IMR-90 (cell line): Measurements from ENCODE around the gene NR2F1. TPM values are rescaled to one million over a fixed set of nuclear protein-coding genes. Genes with fewer than 3 reads are reported as not detected.
A peak's percentile ranks its signal among the peaks of the same experiment; 100 is the strongest.

Source experiments
- ATAC-seq: fragments of 200-7000 bp; cut with Tn5 transposase; 2 replicates; pipeline ENCODE4 v1.9.1; 2020; ENCODE audit warnings: low read depth, mild to moderate bottlenecking, moderate library complexity
- BruUV-seq: library from RNA; stranded (reverse); fragments of 400-500 nt; replicated peaks from 2 replicates; lab custom pipeline; 2021; lab: Mats Ljungman, UMichigan
- CTCF ChIA-PET: fragments of 300-600 bp; formaldehyde crosslinking; extraction: SDS; loops from one replicate; lab custom pipeline; 2021; ENCODE audit warnings: antibody characterized with exemption; lab: Yijun Ruan, JAX
- POLR2A ChIA-PET: fragments of 300-600 bp; sonication (Branson Sonifier 250); formaldehyde crosslinking; loops from one replicate; lab custom pipeline; 2022; ENCODE audit warnings: antibody characterized with exemption; ENCODE audit not compliant: unreplicated experiment; lab: Charles Lee
- DNase-seq: peaks from one replicate; pipeline ENCODE4 v3.0.0; 2013
- H2AFZ ChIP-seq: replicated peaks from 2 replicates; pipeline ENCODE3; 2013; ENCODE audit warnings: low read length, mild to moderate bottlenecking; ENCODE audit not compliant: poor library complexity
- H2AK5ac ChIP-seq: 2 replicates; pipeline ENCODE4 v1.6.1; 2013; ENCODE audit warnings: low read depth, low read length, inconsistent platforms
- H2AK9ac ChIP-seq: replicated peaks from 2 replicates; pipeline ENCODE3; 2013; ENCODE audit warnings: mild to moderate bottlenecking, low read depth, low read length, moderate library complexity; ENCODE audit not compliant: poor library complexity
- H2BK120ac ChIP-seq: 2 replicates; pipeline ENCODE4 v1.6.1; 2013; ENCODE audit warnings: low read depth, low read length, inconsistent platforms
- H2BK15ac ChIP-seq: 3 replicates; pipeline ENCODE4 v1.6.1; 2013; ENCODE audit warnings: low read depth, low read length, inconsistent platforms
- H2BK20ac ChIP-seq: 2 replicates; pipeline ENCODE4 v1.6.1; 2013; ENCODE audit warnings: low read depth, mild to moderate bottlenecking, inconsistent platforms, low read length, moderate library complexity
- H2BK5ac ChIP-seq: 2 replicates; pipeline ENCODE4 v1.6.1; 2013; ENCODE audit warnings: mild to moderate bottlenecking, low read depth, low read length, inconsistent platforms; ENCODE audit not compliant: poor library complexity, severe bottlenecking
- H3K14ac ChIP-seq: replicated peaks from 2 replicates; pipeline ENCODE4 v1.6.1; 2013; ENCODE audit warnings: low read depth, low read length, inconsistent platforms
- H3K18ac ChIP-seq: 2 replicates; pipeline ENCODE4 v1.6.1; 2013; ENCODE audit warnings: low read depth, low read length, control low read depth
- H3K23ac ChIP-seq: 2 replicates; pipeline ENCODE4 v1.6.1; 2013; ENCODE audit warnings: low read depth, low read length, inconsistent platforms
- H3K27ac ChIP-seq: 2 replicates; pipeline ENCODE4 v1.5.1; 2013; ENCODE audit warnings: mild to moderate bottlenecking, control low read depth, low read length; ENCODE audit not compliant: insufficient read depth
- H3K27me3 ChIP-seq: 2 replicates; pipeline ENCODE4 v1.6.1; 2013; ENCODE audit warnings: low read length; ENCODE audit not compliant: control insufficient read depth, insufficient read depth
- H3K36me3 ChIP-seq: 2 replicates; pipeline ENCODE4 v1.6.1; 2013; ENCODE audit warnings: low read length, mixed read lengths; ENCODE audit not compliant: control insufficient read depth, insufficient read depth
- H3K4ac ChIP-seq: 2 replicates; pipeline ENCODE4 v1.6.1; 2013; ENCODE audit warnings: low read depth, low read length, inconsistent platforms
- H3K4me1 ChIP-seq: 2 replicates; pipeline ENCODE4 v1.6.1; 2013; ENCODE audit warnings: low read length, mixed read lengths; ENCODE audit not compliant: control insufficient read depth, insufficient read depth
- H3K4me2 ChIP-seq: 2 replicates; pipeline ENCODE4 v1.6.1; 2013; ENCODE audit warnings: low read depth, mild to moderate bottlenecking, control low read depth, low read length, moderate library complexity
- H3K4me3 ChIP-seq: 2 replicates; pipeline ENCODE4 v1.5.1; 2013; ENCODE audit warnings: low read depth, mild to moderate bottlenecking, control low read depth, low read length, moderate library complexity; ENCODE audit not compliant: insufficient read depth
- H3K56ac ChIP-seq: 2 replicates; pipeline ENCODE4 v1.6.1; 2013; ENCODE audit warnings: low read length, inconsistent platforms; ENCODE audit not compliant: insufficient read depth; ENCODE audit errors: extremely low read depth
- H3K79me1 ChIP-seq, 2 experiments: 2 replicates each; pipeline ENCODE4 v1.6.1; 2013; ENCODE audit warnings: low read length in 2 of 2, inconsistent platforms in 1 of 2, low read depth in 1 of 2
- H3K9ac ChIP-seq: 2 replicates; pipeline ENCODE4 v1.6.1; 2013; ENCODE audit warnings: low read depth, low read length, control low read depth
- H3K9me1 ChIP-seq: 2 replicates; pipeline ENCODE4 v1.6.1; 2013; ENCODE audit warnings: low read length, inconsistent platforms; ENCODE audit not compliant: insufficient read depth
- H3K9me3 ChIP-seq: 2 replicates; pipeline ENCODE4 v1.6.1; 2013; ENCODE audit warnings: low read length; ENCODE audit not compliant: control insufficient read depth, insufficient read depth
- H4K20me1 ChIP-seq: 2 replicates; pipeline ENCODE4 v1.6.1; 2013; ENCODE audit warnings: low read length, inconsistent platforms; ENCODE audit not compliant: insufficient read depth
- H4K5ac ChIP-seq: 2 replicates; pipeline ENCODE4 v1.6.1; 2013; ENCODE audit warnings: mild to moderate bottlenecking, low read depth, low read length, control low read depth
- H4K8ac ChIP-seq, 2 experiments: 2 replicates each; pipeline ENCODE4 v1.6.1; 2013; ENCODE audit warnings: low read depth in 2 of 2, low read length in 2 of 2, control low read depth in 1 of 2, inconsistent platforms in 1 of 2
- H4K91ac ChIP-seq: 2 replicates; pipeline ENCODE4 v1.6.1; 2013; ENCODE audit warnings: low read depth, low read length, inconsistent platforms; ENCODE audit not compliant: insufficient read depth
- FOS ChIP-seq: fragments of 150-350 bp; IDR thresholded peaks from 2 replicates; pipeline ENCODE4 v1.6.1; 2016; ENCODE audit warnings: low read depth, low read length
- MAFK ChIP-seq: IDR thresholded peaks from 2 replicates; pipeline ENCODE4 v1.6.1; 2012; ENCODE audit warnings: low read depth, low read length, improper control_type of control experiment
- RAD21 ChIP-seq: IDR thresholded peaks from 2 replicates; pipeline ENCODE4 v1.6.1; 2012; ENCODE audit warnings: low read length, improper control_type of control experiment
- RFX5 ChIP-seq: IDR thresholded peaks from 2 replicates; pipeline ENCODE4 v1.8.0; 2012; ENCODE audit warnings: low read depth, mild to moderate bottlenecking, low read length, moderate library complexity
- WGBS, 2 experiments: methylation state at CpG; one replicate each; pipeline versions ENCODE4 v1.1.5 to v1.1.7; 2013; ENCODE audit warnings: missing lambda C conversion rate in 2 of 2; ENCODE audit not compliant: insufficient read length in 1 of 2; ENCODE audit errors: extremely low coverage in 2 of 2; 5-methylcytosine and 5-hydroxymethylcytosine counted together
- dilution Hi-C: fragments of 300-500 bp; cut with HindIII; formaldehyde crosslinking; loops from one replicate; pipeline ENCODE4 v1.14.3; 2018; ENCODE audit warnings: low sequenced_read_pairs; ENCODE audit not compliant: unreplicated experiment
- in situ Hi-C: fragments of 300-500 bp; cut with MboI; formaldehyde crosslinking; loops from 3 replicates; pipeline ENCODE4 v1.14.3; 2019; ENCODE audit warnings: low sequenced_read_pairs, inconsistent platforms, mixed read lengths
- intact Hi-C: fragments of 100-400 bp; cut with micrococcal nuclease; formaldehyde crosslinking; loops from 2 replicates; pipeline ENCODE4 v1.10.0; 2022
- polyA plus RNA-seq, 3 experiments: library from polyadenylated mRNA; depleted of rRNA; stranded (reverse); fragments of >200 nt; gene quantifications; 2 replicates each; pipeline ENCODE4 v1.2.3, GENCODE V29; 2012; ENCODE audit warnings: low replicate concordance in 1 of 3
- total RNA-seq: library from RNA; depleted of rRNA; stranded (reverse); fragments of >200 nt; gene quantifications from 2 replicates; pipeline ENCODE4 v1.2.3, GENCODE V29; 2012
- TF ChIP-seq, protein P1 (sequence below): conservative IDR thresholded peaks from 2 replicates; pipeline ENCODE4 v1.5.1; 2012; ENCODE audit warnings: mild to moderate bottlenecking, low read depth, low read length, improper control_type of control experiment

Gene NR2F1
- total and polyA plus RNA-seq, 2 of the 4 experiments (the other 2 are of a cell fraction): 19.0 to 160 TPM

DNA sequence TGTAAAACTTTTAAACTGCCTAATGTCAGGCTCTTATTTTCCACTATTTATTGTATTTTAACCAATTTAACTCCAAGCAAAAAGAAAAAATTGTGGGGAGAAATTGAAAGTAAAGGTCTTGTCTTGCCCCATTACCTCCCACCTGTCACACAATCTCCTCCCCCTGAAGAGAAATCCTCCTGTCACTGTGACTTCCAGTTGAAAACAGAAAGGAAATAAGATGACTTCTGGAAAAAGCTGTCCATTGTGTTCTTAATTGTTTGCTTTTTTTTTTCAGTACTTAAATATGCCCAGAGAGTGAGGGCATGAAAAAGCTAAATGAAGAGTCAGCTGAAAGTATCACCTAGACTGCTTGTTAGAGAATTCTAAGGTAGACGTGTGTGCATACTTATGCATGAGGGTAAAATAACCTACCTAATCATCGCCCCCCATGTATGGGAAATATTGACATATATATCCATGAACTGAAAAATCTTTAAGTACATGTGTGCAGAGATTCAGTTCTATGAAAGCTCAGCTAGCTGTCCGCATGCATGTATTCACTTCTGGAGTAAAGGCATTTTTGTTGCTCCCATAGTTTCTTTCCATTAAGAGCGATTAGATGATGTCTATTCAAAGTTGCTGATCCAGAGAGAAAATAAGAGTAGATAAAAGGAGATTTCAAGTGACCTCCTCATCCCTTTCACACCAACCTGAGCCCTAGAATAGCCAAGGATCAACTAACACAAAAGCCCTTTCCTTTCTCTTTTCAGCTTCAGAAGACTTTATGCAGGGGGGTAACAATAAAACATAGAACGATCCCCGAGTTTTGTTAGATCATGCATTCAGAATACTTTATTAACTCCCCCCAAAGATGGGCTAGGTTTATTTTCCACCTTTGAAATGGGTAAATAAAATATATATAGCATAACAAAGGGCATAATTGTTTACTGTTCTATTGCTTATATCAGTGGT, 7.3 kb upstream of the NR2F1 start:
- no peaks in the 10 kb centered on the region for H4K20me1 ChIP-seq
- CTCF ChIA-PET: interaction anchor here (0.6 kb wide), 1 partner anchor 251 kb away, joined by 3 read pairs; no protein-coding TSS in a partner anchor

More for the DNA sequence above, 7.3 kb upstream of the NR2F1 start:
- peaks cover 16% of the 10 kb centered on the region for H3K4me1 ChIP-seq
- H3K14ac ChIP-seq: peak overlapping the region; percentile 4; the same call in 1 of the 2 replicates
- dilution Hi-C loops (no loop called here), in situ Hi-C loops (loop anchor here (10.0 to 25.0 kb wide), 5 partner anchors 491 to 1263 kb away; no protein-coding TSS in a partner anchor), intact Hi-C loops (loop anchor here (2.0 to 5.0 kb wide), 2 partner anchors 73 to 738 kb away; no protein-coding TSS in a partner anchor)
- WGBS, 2 experiments: no CpG with 5 or more reads among the region's 6 CpGs
- H3K4me2 ChIP-seq: peak overlapping the region; percentile 76
- H3K9me3 ChIP-seq: no peaks in the 10 kb centered on the region
- ATAC-seq: no peak
- peaks cover 27 to 67% of the 10 kb centered on the region in 2 experiments for H3K79me1 ChIP-seq
- H4K5ac ChIP-seq: no peak overlapping the region
- POLR2A ChIA-PET: no interaction called here
- H3K9me1 ChIP-seq: no peaks in the 10 kb centered on the region
- H3K9ac ChIP-seq: no peak overlapping the region
- H3K56ac ChIP-seq: no peak overlapping the region; the same call in 1 of the 2 replicates
- no peak overlapping the region for H2BK15ac ChIP-seq
- peak overlapping the region in 1 of 2 experiments; percentile 16; a peak in 1 of 4 replicates for H4K8ac ChIP-seq
- H3K4me3 ChIP-seq: no peak overlapping the region
- H2BK20ac ChIP-seq: no peak overlapping the region
- peaks cover 15% of the 10 kb centered on the region for H3K36me3 ChIP-seq
- H3K4ac ChIP-seq: no peak overlapping the region
- no TSS peak for BruUV-seq
- no peak for TF ChIP-seq FOS
- no peak for TF ChIP-seq RFX5
- no peak for TF ChIP-seq MAFK
- TF ChIP-seq, protein P1, sequence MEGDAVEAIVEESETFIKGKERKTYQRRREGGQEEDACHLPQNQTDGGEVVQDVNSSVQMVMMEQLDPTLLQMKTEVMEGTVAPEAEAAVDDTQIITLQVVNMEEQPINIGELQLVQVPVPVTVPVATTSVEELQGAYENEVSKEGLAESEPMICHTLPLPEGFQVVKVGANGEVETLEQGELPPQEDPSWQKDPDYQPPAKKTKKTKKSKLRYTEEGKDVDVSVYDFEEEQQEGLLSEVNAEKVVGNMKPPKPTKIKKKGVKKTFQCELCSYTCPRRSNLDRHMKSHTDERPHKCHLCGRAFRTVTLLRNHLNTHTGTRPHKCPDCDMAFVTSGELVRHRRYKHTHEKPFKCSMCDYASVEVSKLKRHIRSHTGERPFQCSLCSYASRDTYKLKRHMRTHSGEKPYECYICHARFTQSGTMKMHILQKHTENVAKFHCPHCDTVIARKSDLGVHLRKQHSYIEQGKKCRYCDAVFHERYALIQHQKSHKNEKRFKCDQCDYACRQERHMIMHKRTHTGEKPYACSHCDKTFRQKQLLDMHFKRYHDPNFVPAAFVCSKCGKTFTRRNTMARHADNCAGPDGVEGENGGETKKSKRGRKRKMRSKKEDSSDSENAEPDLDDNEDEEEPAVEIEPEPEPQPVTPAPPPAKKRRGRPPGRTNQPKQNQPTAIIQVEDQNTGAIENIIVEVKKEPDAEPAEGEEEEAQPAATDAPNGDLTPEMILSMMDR: no peak
- no peak for TF ChIP-seq RAD21
- H2BK5ac ChIP-seq: peak overlapping the region; percentile 4
- no peak overlapping the region for H3K18ac ChIP-seq
- H2AK5ac ChIP-seq: no peak overlapping the region
- peak overlapping the region; percentile 87; the same call in 1 of the 2 replicates for H3K23ac ChIP-seq
- H2BK120ac ChIP-seq: no peak overlapping the region
- no peak overlapping the region for H2AFZ ChIP-seq
- DNase-seq: no peak
- no peak overlapping the region for H4K91ac ChIP-seq
- no peak overlapping the region for H3K27ac ChIP-seq
- H2AK9ac ChIP-seq: no peak overlapping the region
- H3K27me3 ChIP-seq: no peaks in the 10 kb centered on the region
